Bronchial epithelial cell (primary cell): ENCODE data around the gene HMGCLL1. TPM values are rescaled to one million over a fixed set of nuclear protein-coding genes. Genes with fewer than 3 reads are reported as not detected.
A peak's percentile ranks its signal among the peaks of the same experiment; 100 is the strongest.

Experiments
- DNase-seq: peaks from one replicate; pipeline ENCODE4 v3.0.0-alpha.2; 2010; ENCODE audit warnings: low read depth
- FAIRE-seq: peaks from 2 replicates; lab custom pipeline; 2011; peaks lifted over from hg19 to GRCh38; lab: Jason Lieb, UNC
- H3K27me3 ChIP-seq: 2 replicates; pipeline ENCODE4 v1.5.1; 2011; ENCODE audit warnings: low read length; ENCODE audit not compliant: control insufficient read depth, insufficient read depth
- H3K36me3 ChIP-seq: 2 replicates; pipeline ENCODE4 v1.5.1; 2011; ENCODE audit warnings: low read length; ENCODE audit not compliant: control insufficient read depth, insufficient read depth
- H3K4me3 ChIP-seq: 2 replicates; pipeline ENCODE4 v1.5.1; 2011; ENCODE audit warnings: mild to moderate bottlenecking, low read depth, low read length, control low read depth
- total RNA-seq: library from RNA; depleted of rRNA; stranded (reverse); fragments of >200 nt; gene quantifications from 2 replicates; pipeline ENCODE4 v1.2.1, GENCODE V29; 2014
- TF ChIP-seq, protein P1 (sequence below): IDR thresholded peaks from 2 replicates; pipeline ENCODE4 v1.5.1; 2011; ENCODE audit warnings: mild to moderate bottlenecking, moderate library complexity, low read length, control low read depth, inconsistent platforms; ENCODE audit not compliant: insufficient read depth, severe bottlenecking

The HMGCLL1 gene
- total RNA-seq, 1 donor from 2014 or later: not detected

DNA sequence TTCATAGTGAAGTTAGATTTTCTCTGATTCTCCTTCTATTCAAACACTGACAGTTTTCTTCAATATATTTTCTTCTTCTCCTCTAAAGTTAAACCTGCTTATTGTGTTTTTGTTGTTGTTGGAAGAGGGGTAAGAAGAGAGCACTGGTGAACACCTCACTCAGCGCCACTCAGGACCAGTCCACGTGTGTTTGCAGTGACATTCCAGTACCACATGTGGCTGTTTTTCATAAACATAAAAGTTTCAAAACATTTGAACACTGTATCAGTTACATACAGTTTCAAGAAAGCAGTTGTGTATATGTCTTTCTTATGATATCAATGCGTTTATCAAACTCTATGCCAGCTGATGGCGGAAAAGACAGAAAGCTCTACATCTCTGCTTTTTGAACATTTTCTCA lies 86.7 kb downstream of the HMGCLL1 start:
- H3K4me3 ChIP-seq: no peak overlapping the region
- no peaks in the 10 kb centered on the region for H3K36me3 ChIP-seq
- TF ChIP-seq, protein P1, sequence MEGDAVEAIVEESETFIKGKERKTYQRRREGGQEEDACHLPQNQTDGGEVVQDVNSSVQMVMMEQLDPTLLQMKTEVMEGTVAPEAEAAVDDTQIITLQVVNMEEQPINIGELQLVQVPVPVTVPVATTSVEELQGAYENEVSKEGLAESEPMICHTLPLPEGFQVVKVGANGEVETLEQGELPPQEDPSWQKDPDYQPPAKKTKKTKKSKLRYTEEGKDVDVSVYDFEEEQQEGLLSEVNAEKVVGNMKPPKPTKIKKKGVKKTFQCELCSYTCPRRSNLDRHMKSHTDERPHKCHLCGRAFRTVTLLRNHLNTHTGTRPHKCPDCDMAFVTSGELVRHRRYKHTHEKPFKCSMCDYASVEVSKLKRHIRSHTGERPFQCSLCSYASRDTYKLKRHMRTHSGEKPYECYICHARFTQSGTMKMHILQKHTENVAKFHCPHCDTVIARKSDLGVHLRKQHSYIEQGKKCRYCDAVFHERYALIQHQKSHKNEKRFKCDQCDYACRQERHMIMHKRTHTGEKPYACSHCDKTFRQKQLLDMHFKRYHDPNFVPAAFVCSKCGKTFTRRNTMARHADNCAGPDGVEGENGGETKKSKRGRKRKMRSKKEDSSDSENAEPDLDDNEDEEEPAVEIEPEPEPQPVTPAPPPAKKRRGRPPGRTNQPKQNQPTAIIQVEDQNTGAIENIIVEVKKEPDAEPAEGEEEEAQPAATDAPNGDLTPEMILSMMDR: no peak
- FAIRE-seq (no peak), DNase-seq (no peak)
- H3K27me3 ChIP-seq: no peaks in the 10 kb centered on the region

DNA sequence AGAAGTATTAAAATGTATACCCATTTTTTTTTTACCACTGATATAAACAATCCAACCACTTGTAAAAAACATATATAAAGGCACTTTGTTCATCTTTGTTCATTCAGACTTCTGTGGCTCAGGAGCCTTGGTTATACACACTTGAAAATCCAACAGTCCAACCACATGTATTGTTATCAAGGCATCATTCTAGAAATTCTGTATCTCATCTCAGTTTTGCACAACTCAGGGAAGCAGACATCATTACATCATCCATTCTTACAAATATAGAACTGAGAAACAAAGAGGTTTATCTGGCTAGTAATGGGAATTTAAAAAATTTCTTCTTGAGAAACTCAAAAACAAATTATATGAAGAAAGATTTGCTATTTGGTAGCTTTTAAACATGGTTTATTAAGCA lies 88.1 kb downstream of the HMGCLL1 start:
- FAIRE-seq: no peak
- TF ChIP-seq, protein P1: no peak
- no peak for DNase-seq
- Histone ChIP-seq H3K36me3 (no peaks in the 10 kb centered on the region), H3K27me3 (no peaks in the 10 kb centered on the region), H3K4me3 (no peak overlapping the region)

DNA sequence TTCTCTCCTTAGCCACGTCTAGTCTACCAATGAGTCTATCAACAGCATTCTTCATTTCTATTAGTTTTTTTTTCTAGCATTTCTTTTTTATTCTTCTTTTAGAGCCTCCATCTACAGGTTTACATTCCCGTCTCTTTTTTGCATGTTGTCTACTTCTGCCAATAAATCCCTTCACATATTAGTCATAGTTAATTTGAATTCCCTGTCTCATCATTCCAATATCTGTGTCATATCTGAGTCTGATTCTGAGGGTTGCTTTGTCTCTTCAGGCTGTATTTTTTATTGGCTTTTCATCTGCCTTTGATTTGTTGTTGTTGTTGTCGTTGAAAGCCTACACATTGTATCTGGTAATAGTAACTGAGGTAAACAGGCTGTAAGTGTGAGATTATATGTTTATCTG lies 104.6 kb downstream of the HMGCLL1 start:
- DNase-seq: peak; percentile 51

DNA sequence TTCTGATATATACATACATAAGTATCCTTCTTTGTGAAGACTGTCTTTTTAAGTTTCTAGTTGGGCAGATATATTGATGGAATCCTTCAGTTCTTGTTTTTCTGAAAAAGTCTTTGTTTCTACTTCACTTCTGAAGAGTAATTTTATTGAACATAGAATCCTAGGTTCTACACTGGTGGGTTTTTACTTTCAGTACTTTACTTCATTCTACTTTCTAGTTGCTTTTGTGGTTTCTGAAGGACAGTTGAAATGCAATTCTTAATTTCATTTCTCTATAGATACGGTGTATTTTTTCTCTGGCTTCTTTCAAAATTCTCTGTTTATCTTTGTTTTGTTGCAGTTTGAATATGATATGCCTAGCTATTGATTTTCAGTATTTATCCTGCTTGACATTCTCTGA lies 105.3 kb downstream of the HMGCLL1 start:
- no peaks in the 10 kb centered on the region for H3K27me3 ChIP-seq
- H3K36me3 ChIP-seq: no peaks in the 10 kb centered on the region
- DNase-seq: no peak
- no peak overlapping the region for H3K4me3 ChIP-seq
- no peak for FAIRE-seq
- TF ChIP-seq, protein P1: no peak

More for the DNA sequence above, 104.6 kb downstream of the HMGCLL1 start:
- Histone ChIP-seq H3K4me3 (no peak overlapping the region), H3K36me3 (no peaks in the 10 kb centered on the region), H3K27me3 (no peaks in the 10 kb centered on the region)
- TF ChIP-seq, protein P1: no peak
- no peak for FAIRE-seq

DNA sequence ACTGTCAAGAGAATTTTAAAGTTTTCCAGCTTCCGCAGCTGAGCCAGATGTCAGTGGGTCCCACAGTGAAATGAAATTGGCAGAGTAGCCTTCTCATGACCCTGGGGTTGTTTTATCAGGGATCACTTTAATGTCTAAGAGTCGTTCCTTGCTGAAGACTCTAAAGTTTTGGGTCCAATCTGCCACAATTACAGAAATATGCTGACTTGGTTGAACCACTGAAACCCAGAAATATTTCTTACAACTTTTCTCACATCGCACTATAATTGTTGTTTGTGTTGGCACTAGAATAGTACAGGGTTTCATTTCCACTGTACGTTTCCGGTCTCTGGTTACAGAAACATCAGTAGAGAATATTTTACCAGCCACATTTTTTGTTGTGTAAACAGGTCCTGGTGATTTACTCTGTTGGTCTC lies 109.0 kb downstream of the HMGCLL1 start:
- no peak for FAIRE-seq

More for the DNA sequence above, 109.0 kb downstream of the HMGCLL1 start:
- TF ChIP-seq, protein P1: no peak
- DNase-seq: no peak
- Histone ChIP-seq H3K4me3 (no peak overlapping the region), H3K36me3 (no peaks in the 10 kb centered on the region), H3K27me3 (no peaks in the 10 kb centered on the region)
